ENCODE data around the gene OR51E2. TPM values are rescaled to one million over a fixed set of nuclear protein-coding genes. Genes with fewer than 3 reads are reported as not detected.

The OR51E2 gene
- total RNA-seq, 2 donors from 2014 or later, result 10.6 to 100 TPM

DNA sequence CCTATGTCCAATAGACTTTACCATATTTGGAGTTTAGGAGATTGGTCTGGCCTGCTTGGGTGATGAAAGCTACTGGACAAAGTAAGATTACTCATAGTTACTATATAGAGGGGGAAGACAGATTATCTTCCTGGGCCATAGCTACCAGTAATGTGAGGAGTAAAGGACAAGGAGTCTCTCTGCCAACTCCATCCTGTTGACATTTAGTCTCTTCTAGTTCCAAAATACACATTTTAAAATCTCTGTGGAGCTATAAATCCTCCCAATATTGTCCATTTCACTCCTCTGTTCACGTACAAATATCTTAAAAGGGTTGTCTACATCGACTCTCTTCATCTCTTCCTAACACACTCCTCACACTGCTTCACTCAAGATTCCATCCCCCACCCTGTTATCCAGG is 61.5 kb downstream of the OR51E2 start:
- H3K4me1 ChIP-seq (replicated peaks), result no peaks in the 10 kb centered on the region
- TF ChIP-seq, protein P1, sequence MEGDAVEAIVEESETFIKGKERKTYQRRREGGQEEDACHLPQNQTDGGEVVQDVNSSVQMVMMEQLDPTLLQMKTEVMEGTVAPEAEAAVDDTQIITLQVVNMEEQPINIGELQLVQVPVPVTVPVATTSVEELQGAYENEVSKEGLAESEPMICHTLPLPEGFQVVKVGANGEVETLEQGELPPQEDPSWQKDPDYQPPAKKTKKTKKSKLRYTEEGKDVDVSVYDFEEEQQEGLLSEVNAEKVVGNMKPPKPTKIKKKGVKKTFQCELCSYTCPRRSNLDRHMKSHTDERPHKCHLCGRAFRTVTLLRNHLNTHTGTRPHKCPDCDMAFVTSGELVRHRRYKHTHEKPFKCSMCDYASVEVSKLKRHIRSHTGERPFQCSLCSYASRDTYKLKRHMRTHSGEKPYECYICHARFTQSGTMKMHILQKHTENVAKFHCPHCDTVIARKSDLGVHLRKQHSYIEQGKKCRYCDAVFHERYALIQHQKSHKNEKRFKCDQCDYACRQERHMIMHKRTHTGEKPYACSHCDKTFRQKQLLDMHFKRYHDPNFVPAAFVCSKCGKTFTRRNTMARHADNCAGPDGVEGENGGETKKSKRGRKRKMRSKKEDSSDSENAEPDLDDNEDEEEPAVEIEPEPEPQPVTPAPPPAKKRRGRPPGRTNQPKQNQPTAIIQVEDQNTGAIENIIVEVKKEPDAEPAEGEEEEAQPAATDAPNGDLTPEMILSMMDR (IDR thresholded peaks at IDR 0.05), result no peak
- peak; percentile 65 for TF ChIP-seq POLR2AphosphoS5 (IDR thresholded peaks at IDR 0.05)
- no peaks in the 10 kb centered on the region for H3K36me3 ChIP-seq
- H3K27me3 ChIP-seq (replicated peaks; ENCODE audit: insufficient read depth), result no peaks in the 10 kb centered on the region
- DNase-seq (ENCODE audit: low spot score), result peak; percentile 24
- H3K4me3 ChIP-seq, result no peak overlapping the region
- intact Hi-C loops (cut with DNase I), result loop anchor here (2.0 to 5.0 kb wide), 2 partner anchors 61 to 191 kb away; partner anchors contain the start of gene OR51E2
- WGBS, result 22% methylated on average over 2 of the region's 2 CpGs
- no peaks in the 10 kb centered on the region for H3K9me3 ChIP-seq
- H3K27ac ChIP-seq, result peak overlapping the region; percentile 68 to 72

Other genes starting within 250 kb of the OR51E2 start
- not detected for gene OR52K2, start 248.6 kb downstream of the OR51E2 start, total RNA-seq
- gene OR52K1, start 215.2 kb downstream of the OR51E2 start, total RNA-seq, result not detected
- gene OR52M1, start 152.7 kb downstream of the OR51E2 start, total RNA-seq, result not detected
- not detected for gene OR52I2, start 116.1 kb downstream of the OR51E2 start, total RNA-seq
- gene OR52I1, start 103.8 kb downstream of the OR51E2 start, total RNA-seq, result not detected
- gene TRIM68, start 89.6 kb downstream of the OR51E2 start, total RNA-seq, result 10 to 100 TPM; 29.1 to 36.3 TPM
- gene OR51D1, start 60.4 kb downstream of the OR51E2 start, total RNA-seq, result not detected
- gene OR51E1, start 53.9 kb downstream of the OR51E2 start, total RNA-seq, result 10 to 100 TPM in 1 of 2 donors, 1 to 10 TPM in 1; 4.4 to 36.0 TPM
- gene MMP26, start 6.9 kb upstream of the OR51E2 start, total RNA-seq, result under 1 TPM in 1 of 2 donors, not detected in 1; 0.32 TPM
- gene OR51F1, start 72.1 kb upstream of the OR51E2 start, total RNA-seq, result not detected
- not detected for gene OR52R1, start 106.5 kb upstream of the OR51E2 start, total RNA-seq
- not detected for gene OR51F2, start 123.5 kb upstream of the OR51E2 start, total RNA-seq
- not detected for gene OR51S1, start 151.4 kb upstream of the OR51E2 start, total RNA-seq
- gene OR51T1, start 184.0 kb upstream of the OR51E2 start, total RNA-seq, result not detected
- gene OR51A7, start 205.9 kb upstream of the OR51E2 start, total RNA-seq, result not detected
- gene OR51G2, start 221.5 kb upstream of the OR51E2 start, total RNA-seq, result not detected
- gene OR51G1, start 226.5 kb upstream of the OR51E2 start, total RNA-seq, result not detected
- not detected for gene OR51A4, start 249.8 kb upstream of the OR51E2 start, total RNA-seq